GM18519 (cell line): ENCODE measurements around the gene AP1M2.
A peak's percentile ranks its signal among the peaks of the same experiment; 100 is the strongest.
"Not testable (repeated sequence)": the region's sequence is repeated elsewhere in the genome, so short reads cannot be mapped to it uniquely, and the experiment has no call there.

Experiments used
- ATAC-seq: cut with Tn5 transposase; IDR thresholded peaks from one replicate; pipeline ENCODE4 v1.9.1; 2021; ENCODE audit warnings: mild to moderate bottlenecking, moderate library complexity; ENCODE audit not compliant: unreplicated experiment, low FRiP score

The AP1M2 gene

GRCh38 chr19:10543420-10544241 lies 43.5 kb downstream of the AP1M2 start, which contains the start of gene ATG4D:
ATG4D (plus strand) TSS chr19:10543904; CDS start chr19:10544091, 187 bp downstream.
- ATAC-seq = peak; percentile 44

GRCh38 chr19:10543059-10543419 lies 44.1 kb downstream of the AP1M2 start:
- no peak for ATAC-seq

DNA sequence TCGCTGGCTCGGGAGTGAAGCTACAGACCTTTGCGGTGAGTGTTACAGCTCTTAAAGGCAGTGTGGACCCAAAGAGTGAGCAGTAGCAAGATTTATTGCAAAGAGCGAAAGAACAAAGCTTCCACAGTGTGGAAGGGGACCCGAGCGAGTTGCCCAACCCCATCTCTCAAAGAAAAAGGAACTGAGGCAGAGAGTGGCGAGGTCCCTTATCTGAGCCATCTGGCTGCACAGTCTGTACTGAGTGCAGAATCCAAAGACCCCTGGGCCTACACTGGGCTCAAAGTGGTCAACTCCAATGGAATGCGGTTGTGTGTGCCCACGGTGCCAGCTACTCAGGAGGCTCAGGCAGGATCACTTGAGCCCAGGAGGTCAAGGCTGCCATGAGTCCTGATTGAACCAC lies 48.1 kb downstream of the AP1M2 start:
- not testable (repeated sequence) for ATAC-seq

DNA sequence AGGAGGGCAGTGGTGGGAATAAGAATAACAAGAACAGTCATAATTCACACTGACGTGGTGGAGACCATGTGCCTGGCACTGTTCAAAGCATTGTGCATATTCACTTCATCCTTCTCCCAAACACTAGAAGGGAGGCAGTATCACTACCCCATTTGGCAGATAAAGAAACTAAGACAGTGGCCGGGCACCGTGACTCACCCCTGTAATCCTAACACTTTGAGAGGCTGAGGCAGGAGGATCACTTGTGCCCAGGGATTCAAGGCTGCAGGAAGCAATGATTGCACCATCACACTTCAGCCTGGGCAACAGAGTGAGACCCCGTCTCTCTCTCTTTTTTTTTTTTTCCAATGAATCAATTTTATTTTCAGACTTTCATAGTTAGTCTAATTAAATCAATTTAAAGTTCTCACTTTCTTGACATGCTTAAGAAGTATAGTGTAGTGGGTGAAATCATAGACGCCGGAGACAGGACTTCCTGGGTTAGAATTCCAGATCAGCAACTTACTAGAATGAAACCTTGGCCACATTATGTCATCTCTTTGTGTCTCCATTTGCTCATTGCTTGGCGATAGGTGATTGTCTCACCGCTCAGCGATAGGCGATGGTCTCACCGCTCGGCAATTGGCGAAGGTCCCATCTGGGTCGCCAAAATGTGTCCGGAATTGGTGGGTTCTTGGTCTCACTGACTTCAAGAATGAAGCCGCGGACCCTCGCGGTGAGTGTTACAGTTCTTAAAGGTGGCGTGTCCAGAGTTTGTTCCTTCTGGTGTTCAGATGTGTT lies 48.7 kb downstream of the AP1M2 start:
- no peak for ATAC-seq

DNA sequence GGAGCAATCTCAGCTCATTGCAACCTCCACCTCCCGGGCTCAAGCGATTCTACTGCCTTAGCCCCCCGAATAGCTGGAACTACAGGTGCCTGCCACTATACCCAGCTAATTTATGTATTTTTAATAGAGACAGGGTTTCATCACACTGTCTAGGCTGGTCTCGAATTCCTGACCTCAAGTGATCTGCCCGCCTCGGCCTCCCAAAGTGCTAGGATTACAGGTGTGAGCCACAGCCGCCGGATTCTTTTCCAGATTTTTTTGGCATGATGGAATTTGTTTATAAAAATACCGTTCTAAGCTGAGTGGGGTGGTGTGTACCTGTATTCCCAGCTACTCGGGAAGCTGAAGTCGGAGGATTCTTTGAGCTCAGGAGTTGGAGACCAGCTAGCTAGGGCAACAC lies 49.4 kb downstream of the AP1M2 start:
- ATAC-seq = no peak

DNA sequence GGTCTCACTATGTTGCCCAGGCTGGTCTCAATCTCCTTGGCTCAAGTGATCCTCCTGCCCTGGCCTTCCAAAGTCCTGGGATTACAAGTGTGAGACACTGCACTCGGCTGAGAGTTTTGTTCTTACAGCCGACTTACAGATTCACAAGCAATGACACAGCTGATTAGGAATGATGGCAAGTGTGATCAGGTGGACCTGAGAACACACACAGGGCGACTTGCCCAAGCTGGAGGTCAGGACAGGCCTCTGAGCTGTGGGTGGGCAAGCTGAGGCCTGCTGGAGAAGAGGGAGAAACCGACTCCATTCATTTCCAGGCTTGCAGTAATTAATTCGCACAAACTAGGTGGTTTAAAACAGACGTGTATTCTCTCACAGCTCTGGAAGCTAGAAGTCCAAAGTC lies 51.5 kb downstream of the AP1M2 start:
- ATAC-seq = no peak

DNA sequence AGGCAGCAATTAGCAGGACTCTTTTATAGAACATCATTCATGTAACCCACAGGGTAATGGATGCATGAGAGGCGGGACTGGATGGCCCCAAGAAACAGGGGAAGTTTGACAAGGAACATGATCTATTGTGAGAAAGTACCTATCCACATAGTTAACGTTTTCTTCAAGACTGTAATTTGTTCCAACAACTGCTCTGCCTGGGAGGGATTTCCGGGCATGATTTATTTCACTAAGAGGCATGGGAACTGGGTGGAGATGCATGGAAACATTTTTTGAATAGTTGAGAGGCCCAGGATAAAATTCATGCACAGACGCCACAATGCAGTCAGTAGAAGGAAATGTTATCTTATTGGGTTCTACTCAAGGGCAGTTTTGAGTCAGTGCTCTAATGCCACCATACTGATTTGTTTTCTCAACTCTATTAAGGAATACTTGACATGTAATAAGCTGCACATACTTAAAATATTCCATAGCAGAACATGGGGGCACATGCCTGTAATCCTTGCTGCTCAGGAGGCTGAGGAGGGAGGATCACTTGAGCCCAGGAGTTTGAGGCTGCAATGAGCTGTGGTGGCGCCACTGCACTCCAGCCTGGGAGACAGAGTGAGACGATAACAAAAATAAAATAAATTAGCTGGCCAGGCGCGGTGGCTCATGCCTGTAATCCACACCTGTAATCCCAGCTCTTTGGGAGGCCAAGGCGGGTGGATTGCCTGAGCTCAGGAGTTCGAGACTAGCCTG lies 53.3 kb downstream of the AP1M2 start:
- ATAC-seq = no peak

DNA sequence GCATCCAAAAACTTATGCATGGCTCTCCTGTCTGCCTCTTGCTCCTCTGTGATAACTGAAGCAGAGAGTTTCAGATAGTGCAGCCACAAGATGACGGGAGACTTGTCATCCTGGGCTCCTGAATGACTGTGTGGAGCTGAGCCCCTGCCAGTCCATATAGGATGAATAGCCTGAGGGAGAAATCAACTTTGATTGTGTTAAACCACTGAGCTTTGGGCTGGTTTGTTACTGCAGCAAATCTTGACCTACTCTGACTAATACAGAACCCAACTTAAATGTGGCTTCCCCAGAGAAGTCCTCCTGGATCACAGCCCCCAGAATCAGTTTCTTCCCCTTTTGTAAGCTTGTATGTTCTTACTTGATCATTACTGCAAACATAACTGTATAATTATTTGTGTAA lies 54.7 kb downstream of the AP1M2 start:
- ATAC-seq = no peak

DNA sequence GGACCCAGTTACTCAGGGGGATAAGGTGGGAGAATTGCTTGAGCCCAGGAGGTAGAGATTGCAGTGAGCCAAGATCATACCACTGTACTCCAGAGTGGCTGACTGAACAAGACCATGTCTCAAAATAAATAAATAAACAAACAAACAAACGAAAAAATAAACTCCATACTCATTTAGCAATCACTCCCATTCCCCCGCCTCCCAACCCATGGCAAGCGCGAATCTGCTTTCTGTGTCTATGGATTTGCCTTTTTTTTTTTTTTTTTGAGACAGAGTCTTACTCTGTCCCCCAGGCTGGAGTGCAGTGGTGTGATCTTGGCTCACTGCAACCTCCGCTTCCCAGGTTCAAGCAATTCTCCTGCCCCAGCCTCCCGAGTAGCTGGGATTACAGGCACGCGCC lies 60.2 kb downstream of the AP1M2 start:
- ATAC-seq = not testable (repeated sequence)

DNA sequence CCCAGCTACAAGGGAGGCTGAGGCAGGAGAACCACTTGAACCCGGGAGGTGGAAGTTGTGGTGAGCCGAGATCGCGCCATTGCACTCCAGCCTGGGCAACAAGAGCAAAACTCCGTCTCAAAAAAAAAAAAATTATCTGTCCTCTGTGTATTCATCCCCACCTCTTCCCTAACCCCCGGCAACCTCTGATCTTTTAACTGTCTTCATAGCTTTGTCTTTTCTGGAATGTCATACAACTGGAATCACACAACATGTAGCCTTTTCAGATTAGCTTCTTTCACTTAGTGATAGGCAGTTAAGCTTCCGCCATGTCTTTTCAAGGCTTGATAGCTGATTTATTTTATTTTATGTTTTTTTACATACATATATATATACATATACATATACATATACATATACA lies 61.5 kb downstream of the AP1M2 start:
- no peak for ATAC-seq

- ATAC-seq = no peak
Observed at GRCh38 chr19:10523135-10523636, 63.9 kb downstream of the AP1M2 start.
